Activated CD4-positive, alpha-beta T cell treated with anti-CD3 and anti-CD28 coated beads for 36 hours (primary cell): Measurements from ENCODE around the gene PCAT6. TPM values are rescaled to one million over a fixed set of nuclear protein-coding genes. Genes with fewer than 3 reads are reported as not detected.
A peak's percentile ranks its signal among the peaks of the same experiment; 100 is the strongest.

Source experiments
- ATAC-seq: fragments of 200-7000 bp; cut with Tn5 transposase; one replicate; pipeline ENCODE4 v1.10.0; 2021; ENCODE audit warnings: mild to moderate bottlenecking, moderate library complexity
- CTCF ChIA-PET: fragments of 350-600 bp; sonication (Branson Sonifier 250); formaldehyde crosslinking; loops from one replicate; lab custom pipeline; 2021; ENCODE audit warnings: antibody characterized with exemption; lab: Charles Lee
- POLR2A ChIA-PET: fragments of 350-600 bp; sonication (Branson Sonifier 250); formaldehyde crosslinking; loops from one replicate; lab custom pipeline; 2021; ENCODE audit warnings: antibody characterized with exemption, inconsistent platforms; lab: Charles Lee
- DNase-seq: peaks from one replicate; pipeline ENCODE4 v3.0.0-alpha.2; 2020
- H3K27ac Mint-ChIP-seq: one replicate; pipeline ENCODE4 v1.8.0; 2021; ENCODE audit warnings: mixed read lengths
- H3K27me3 Mint-ChIP-seq: one replicate; pipeline ENCODE4 v1.8.0; 2021; ENCODE audit warnings: mixed read lengths
- H3K36me3 Mint-ChIP-seq: one replicate; pipeline ENCODE4 v1.8.0; 2021; ENCODE audit warnings: low read depth, mixed read lengths
- H3K4me1 Mint-ChIP-seq: one replicate; pipeline ENCODE4 v1.8.0; 2021; ENCODE audit warnings: mixed read lengths
- H3K4me3 Mint-ChIP-seq: one replicate; pipeline ENCODE4 v1.8.0; 2021; ENCODE audit warnings: mild to moderate bottlenecking, moderate library complexity, mixed read lengths
- H3K9me3 Mint-ChIP-seq: one replicate; pipeline ENCODE4 v1.8.0; 2021; ENCODE audit warnings: low read depth, mixed read lengths
- intact Hi-C, 2 experiments: fragments of 100-400 bp; cut with DNase I in 1 of 2; cut with micrococcal nuclease in 1 of 2; formaldehyde crosslinking; loops; one replicate each; pipeline versions ENCODE4 v1.14.2 to v1.15.1; 2022 to 2024; cut with DNase I, micrococcal nuclease
- total RNA-seq, 2 experiments: library from RNA; stranded (reverse); gene quantifications; one replicate each; pipeline ENCODE4 v1.2.3, GENCODE V29; 2021

The PCAT6 gene
- total RNA-seq, 2 experiments from 2014 or later: 0.59 to 2.2 TPM

DNA sequence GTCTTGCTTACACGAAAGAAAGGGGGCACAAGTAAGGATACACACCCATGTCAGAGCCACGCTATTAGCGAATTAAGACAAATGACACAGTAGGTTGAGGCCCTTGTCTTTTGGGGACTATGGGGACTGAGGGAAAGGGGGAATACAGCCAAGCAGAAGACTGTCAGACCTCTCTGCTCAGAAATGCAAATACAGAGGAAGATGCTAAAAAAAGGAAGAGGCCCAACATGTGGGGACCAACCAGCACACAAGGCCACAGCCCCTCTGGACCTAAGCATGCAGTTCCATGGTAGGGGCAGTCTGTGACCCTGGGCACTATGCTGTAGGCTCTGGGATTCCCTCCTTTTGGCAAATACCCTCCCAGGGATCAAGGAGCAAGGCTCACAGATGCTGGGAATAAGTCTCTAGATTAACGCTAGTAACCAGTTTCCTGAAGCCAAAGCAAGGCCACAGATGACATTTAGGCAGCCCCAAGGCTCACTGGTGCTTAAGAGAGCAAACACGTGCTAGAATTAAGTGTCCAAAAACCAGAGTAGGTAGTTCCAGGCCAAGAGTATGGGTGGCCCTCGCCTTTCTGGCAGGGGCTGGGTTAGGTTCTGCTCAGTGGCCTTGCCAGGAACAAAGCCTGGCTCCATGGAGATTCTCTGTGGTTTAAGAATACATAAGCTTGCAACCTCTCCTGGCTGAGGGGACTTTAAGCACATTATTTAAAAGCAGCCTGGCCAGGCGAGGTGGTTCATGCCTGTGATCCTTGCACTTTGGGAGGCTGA, 40.0 kb downstream of the PCAT6 start:
- Mint-ChIP-seq H3K9me3 (no peaks in the 10 kb centered on the region), H3K27ac (no peak overlapping the region), H3K27me3 (peaks cover 2% of the 10 kb centered on the region), H3K4me3 (no peak overlapping the region), H3K36me3 (no peaks in the 10 kb centered on the region), H3K4me1 (peaks cover 6% of the 10 kb centered on the region)
- intact Hi-C loops: no loop called here
- CTCF ChIA-PET: interaction anchor here (0.7 to 1.2 kb wide), 3 partner anchors 100 to 366 kb away, joined by 3 to 9 read pairs (median 3); no protein-coding TSS in a partner anchor
- no peak for ATAC-seq
- no peak for DNase-seq
- POLR2A ChIA-PET: interaction anchor here (0.6 kb wide), 1 partner anchor 546 kb away, joined by 3 read pairs; no protein-coding TSS in a partner anchor

DNA sequence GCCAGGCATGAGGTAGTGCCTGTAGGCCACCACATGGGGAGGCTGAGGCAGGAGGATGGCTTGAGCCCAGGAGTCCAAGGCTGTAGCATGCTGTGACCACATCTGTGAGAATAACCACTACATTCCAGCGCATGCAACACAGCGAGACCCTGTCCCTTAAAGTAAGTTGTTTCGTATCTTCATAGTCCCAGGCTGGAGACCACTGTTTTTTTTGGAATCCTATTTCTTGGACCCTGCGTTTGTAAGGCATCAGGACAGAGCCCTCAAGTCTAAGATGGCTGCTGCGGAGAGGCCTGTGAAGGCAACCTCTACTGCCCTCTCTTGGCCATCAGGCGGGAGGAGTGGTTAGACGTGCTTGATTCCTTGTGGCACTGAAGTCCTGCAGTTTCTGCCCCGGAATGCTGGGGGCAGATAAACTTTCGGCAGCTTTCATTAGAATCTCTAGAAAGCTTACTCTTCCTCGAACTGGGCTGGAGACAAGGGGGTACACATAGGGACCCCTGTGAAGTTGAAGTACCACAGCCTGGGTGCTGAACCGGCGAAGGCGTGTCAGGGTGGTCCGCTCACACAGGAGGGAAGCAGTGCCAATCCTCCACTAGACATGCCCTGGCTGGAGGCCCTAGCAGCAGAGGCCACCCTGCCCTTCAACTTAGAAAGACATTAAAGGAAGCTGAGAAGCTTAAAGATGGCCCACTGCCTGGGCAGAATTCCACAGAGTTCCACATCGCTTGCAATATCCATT, 41.6 kb downstream of the PCAT6 start:
- Mint-ChIP-seq H3K4me3 (no peak overlapping the region), H3K4me1 (peaks cover 6% of the 10 kb centered on the region), H3K9me3 (no peaks in the 10 kb centered on the region), H3K36me3 (no peaks in the 10 kb centered on the region), H3K27ac (no peak overlapping the region), H3K27me3 (no peaks in the 10 kb centered on the region)
- POLR2A ChIA-PET: no interaction called here
- peak; percentile 70 for DNase-seq
- intact Hi-C loops: loop anchor here (2.0 kb wide), 2 partner anchors 102 to 130 kb away; no protein-coding TSS in a partner anchor
- ATAC-seq: peak; percentile 80
- CTCF ChIA-PET: interaction anchor here (0.6 to 1.2 kb wide), 6 partner anchors 12 to 744 kb away, joined by 3 to 9 read pairs (median 3); no protein-coding TSS in a partner anchor

DNA sequence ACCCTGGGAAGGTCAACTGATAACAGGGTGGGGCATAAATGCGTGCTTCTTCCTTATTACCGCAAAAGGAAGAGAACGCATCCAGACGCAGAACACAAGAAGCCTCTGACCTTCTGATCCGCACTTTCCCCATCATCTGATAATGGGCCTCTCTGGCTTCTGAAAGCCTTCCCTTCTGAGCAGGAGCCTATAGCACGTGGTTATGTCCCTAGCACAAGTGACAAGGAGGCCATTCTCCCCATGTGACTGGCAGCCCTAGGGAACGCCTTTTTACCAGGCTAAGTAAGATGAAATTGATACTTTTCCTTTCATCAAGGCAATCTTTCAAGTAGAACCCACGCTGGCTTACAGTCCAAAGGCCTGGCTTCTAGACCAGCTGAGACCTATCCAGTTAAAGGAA, 44.0 kb downstream of the PCAT6 start:
- intact Hi-C loops: no loop called here
- Mint-ChIP-seq H3K4me3 (no peak overlapping the region), H3K27ac (no peak overlapping the region), H3K9me3 (no peaks in the 10 kb centered on the region), H3K36me3 (no peaks in the 10 kb centered on the region), H3K4me1 (no peaks in the 10 kb centered on the region), H3K27me3 (peaks cover 1% of the 10 kb centered on the region)
- CTCF ChIA-PET: interaction anchor here (0.5 to 1.4 kb wide), 4 partner anchors 49 to 662 kb away, joined by 3 to 4 read pairs (median 3); no protein-coding TSS in a partner anchor
- POLR2A ChIA-PET: no interaction called here
- DNase-seq: no peak
- ATAC-seq: no peak

DNA sequence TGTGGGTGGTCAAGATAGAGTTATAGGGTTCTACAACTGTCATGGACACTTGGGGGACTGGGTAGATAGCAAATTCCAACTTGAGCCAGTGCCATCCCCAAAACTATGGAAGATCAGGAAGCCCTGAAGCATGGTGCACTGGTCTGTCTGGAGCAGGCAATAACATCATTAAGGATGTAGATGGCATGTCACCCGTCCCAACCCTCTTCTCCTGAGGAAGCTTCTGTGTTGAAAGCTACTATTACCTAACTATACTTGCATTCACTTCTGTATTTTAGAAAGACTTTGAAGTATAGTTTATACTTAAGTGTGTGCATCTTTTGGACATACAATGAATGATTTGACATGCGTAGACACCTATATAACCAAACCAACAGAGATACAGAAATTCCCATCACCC, 45.3 kb downstream of the PCAT6 start:
- Mint-ChIP-seq H3K27ac (no peak overlapping the region), H3K4me3 (no peak overlapping the region), H3K9me3 (no peaks in the 10 kb centered on the region), H3K27me3 (peaks cover 11% of the 10 kb centered on the region), H3K36me3 (no peaks in the 10 kb centered on the region), H3K4me1 (peaks cover 3% of the 10 kb centered on the region)
- DNase-seq: no peak
- intact Hi-C loops: no loop called here
- CTCF ChIA-PET: interaction anchor here (1.1 kb wide), 1 partner anchor 10 kb away, joined by 3 read pairs; no protein-coding TSS in a partner anchor
- POLR2A ChIA-PET: no interaction called here
- ATAC-seq: no peak

DNA sequence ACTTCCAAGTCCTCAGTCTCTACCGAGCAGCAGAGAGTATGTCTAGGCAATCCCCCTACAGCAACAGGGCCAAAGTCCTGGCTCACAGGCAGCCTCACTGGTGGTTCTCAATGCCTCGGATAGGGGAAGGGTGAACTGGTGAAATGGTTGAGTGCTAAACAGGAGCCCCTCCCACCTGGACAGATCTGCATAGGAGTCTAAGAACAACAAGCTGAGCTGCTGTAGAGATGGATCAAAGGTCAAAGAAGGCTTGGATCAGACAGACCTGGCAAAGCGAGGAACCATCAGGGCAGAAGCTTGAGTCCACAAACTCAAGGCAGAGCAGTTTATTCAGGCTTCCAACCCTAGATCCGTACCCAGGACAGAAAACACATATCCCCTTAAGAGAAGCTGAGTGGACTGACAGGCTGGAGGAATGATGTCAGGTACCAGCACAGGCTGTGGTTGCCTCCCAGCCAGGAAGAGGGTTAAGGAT, 46.4 kb downstream of the PCAT6 start:
- peaks cover 8% of the 10 kb centered on the region for H3K4me1 Mint-ChIP-seq

DNA sequence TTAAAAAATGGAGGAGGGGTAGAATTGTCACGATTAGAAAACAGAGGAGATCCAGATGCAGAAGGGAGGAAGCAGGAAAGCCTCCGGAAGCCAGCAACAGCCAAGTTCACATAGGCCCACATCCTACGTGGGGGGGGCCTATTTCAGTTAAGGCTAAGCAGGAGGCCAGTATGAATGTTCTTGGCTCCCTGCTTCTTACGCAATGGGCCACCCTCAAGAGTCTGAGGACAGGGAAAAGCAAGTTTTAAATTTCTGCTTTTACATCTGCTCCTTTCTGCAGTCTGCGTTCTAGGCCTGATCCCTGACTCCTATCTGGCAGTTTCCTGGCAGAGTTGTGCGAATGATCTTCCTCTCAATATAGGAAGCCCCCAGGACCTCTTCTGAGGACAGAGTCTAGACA, 47.6 kb downstream of the PCAT6 start:
- Mint-ChIP-seq H3K27ac (no peak overlapping the region), H3K4me1 (peaks cover 8% of the 10 kb centered on the region), H3K9me3 (no peaks in the 10 kb centered on the region), H3K4me3 (no peak overlapping the region), H3K27me3 (peaks cover 31% of the 10 kb centered on the region), H3K36me3 (no peaks in the 10 kb centered on the region)
- DNase-seq (no peak), ATAC-seq (no peak)
- ChIA-PET CTCF (interaction anchor here (1.4 kb wide), 1 partner anchor 8 kb away, joined by 3 read pairs; no protein-coding TSS in a partner anchor), POLR2A (no interaction called here)
- intact Hi-C loops: no loop called here

More for the DNA sequence above, 46.4 kb downstream of the PCAT6 start:
- Mint-ChIP-seq H3K27me3 (peaks cover 21% of the 10 kb centered on the region), H3K27ac (no peak overlapping the region), H3K4me3 (no peak overlapping the region), H3K9me3 (no peaks in the 10 kb centered on the region), H3K36me3 (no peaks in the 10 kb centered on the region)
- CTCF ChIA-PET: interaction anchor here (0.6 to 1.0 kb wide), 3 partner anchors 106 to 189 kb away, joined by 3 read pairs; no protein-coding TSS in a partner anchor
- DNase-seq (no peak), ATAC-seq (no peak)
- intact Hi-C loops: no loop called here
- POLR2A ChIA-PET: no interaction called here

DNA sequence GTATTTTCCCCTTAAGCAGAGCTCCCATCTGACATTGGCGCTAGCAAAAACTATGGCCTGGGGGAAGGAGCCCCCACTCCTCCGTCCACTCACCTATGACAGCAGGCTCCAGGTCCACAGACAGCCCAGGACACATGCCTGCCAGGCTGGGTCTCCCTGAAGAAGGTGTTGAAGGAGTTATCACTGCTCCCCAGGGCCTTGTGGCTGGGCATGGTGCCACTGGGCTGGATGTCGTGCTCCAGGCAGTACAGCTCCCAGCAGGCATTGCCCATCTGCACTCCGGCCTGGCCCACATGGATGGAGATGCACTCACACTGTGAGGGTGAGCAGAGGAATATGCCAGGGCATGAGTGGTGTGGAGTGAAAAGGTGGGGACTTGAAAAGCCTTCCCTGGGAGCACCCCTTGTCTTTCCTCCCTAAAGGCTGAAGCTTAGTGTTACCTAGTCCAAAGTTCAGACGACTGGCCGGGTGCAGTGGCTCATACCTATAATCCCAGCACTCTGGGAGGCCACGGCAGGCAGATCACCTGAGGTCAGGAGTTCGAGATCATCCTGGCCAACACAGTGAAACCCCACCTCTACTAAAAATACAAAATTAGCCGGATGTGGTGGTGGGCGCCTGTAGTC, 48.1 kb downstream of the PCAT6 start:
- DNase-seq (no peak), ATAC-seq (no peak)
- Mint-ChIP-seq H3K4me3 (no peak overlapping the region), H3K27me3 (peaks cover 34% of the 10 kb centered on the region), H3K36me3 (no peaks in the 10 kb centered on the region), H3K4me1 (peaks cover 8% of the 10 kb centered on the region), H3K27ac (no peak overlapping the region), H3K9me3 (no peaks in the 10 kb centered on the region)
- intact Hi-C loops: no loop called here
- POLR2A ChIA-PET: no interaction called here
- CTCF ChIA-PET: interaction anchor here (0.6 to 1.4 kb wide), 2 partner anchors 9 to 84 kb away, joined by 3 read pairs; no protein-coding TSS in a partner anchor

DNA sequence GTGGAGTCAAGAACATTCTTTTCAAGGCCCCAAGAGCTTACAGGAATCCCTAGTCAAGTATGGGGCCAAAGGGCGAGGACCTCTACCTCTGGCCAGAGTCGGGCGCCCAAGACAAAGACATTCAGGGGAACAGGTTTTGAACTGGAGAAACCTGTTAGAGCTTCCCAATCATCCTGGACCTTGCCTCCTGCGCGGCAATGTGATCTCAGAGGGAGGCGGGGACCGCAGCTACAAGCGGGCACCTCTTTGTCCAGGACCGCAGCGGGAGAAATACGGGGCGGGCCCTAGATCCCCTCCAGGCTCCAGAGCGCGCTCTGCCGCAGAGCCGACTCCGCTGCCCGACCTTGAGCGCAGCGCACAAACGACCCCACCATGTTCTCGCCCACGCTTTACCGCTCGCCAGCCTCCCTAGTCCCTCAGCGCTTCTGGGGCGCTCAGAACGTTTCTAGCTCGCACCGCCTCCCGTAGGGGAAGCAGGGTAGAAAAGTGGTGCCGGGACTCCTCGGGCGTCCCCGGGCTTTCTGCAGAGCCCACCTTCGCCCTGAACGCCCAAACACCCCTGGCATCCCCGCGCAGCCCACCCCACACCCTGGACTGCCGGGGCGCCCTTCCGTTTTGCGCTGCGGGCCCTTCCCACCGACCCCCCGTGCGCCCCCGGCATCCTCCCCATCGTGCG, 50.1 kb downstream of the PCAT6 start:
- ChIA-PET CTCF (interaction anchor here (1.0 to 1.2 kb wide), 2 partner anchors 131 to 141 kb away, joined by 3 to 4 read pairs; no protein-coding TSS in a partner anchor), POLR2A (no interaction called here)
- intact Hi-C loops: no loop called here
- no peaks in the 10 kb centered on the region for H3K9me3 Mint-ChIP-seq
- H3K4me3 Mint-ChIP-seq: peak overlapping the region; percentile 52
- ATAC-seq (peak; percentile 65), DNase-seq (peak; percentile 68)
- peaks cover 8% of the 10 kb centered on the region for H3K4me1 Mint-ChIP-seq
- no peak overlapping the region for H3K27ac Mint-ChIP-seq
- H3K27me3 Mint-ChIP-seq: peaks cover 42% of the 10 kb centered on the region
- no peaks in the 10 kb centered on the region for H3K36me3 Mint-ChIP-seq
